HepG2 (cell line): ENCODE data around the gene RNPS1. TPM values are rescaled to one million over a fixed set of nuclear protein-coding genes. Genes with fewer than 3 reads are reported as not detected.

ENCODE experiments used
- CBX5 ChIP-seq: sonication (generic); formaldehyde crosslinking; IDR thresholded peaks from 2 replicates; pipeline ENCODE4 v1.4.0; 2020; ENCODE audit warnings: missing genetic modification reagents, borderline replicate concordance
- GFI1 ChIP-seq: sonication (generic); formaldehyde crosslinking; IDR thresholded peaks from 2 replicates; pipeline ENCODE4 v1.5.0; 2020; ENCODE audit warnings: missing genetic modification reagents, mild to moderate bottlenecking, borderline replicate concordance
- HHEX ChIP-seq: IDR thresholded peaks from 2 replicates; pipeline ENCODE4 v1.6.1; 2016; ENCODE audit warnings: control low read depth
- KLF6 ChIP-seq: IDR thresholded peaks from 2 replicates; pipeline ENCODE4 v1.8.0; 2016; ENCODE audit warnings: missing biosample characterization, missing genetic modification reagents
- MAF1 ChIP-seq: sonication (generic); formaldehyde crosslinking; IDR thresholded peaks from 2 replicates; pipeline ENCODE4 v1.5.0; 2020; ENCODE audit warnings: missing genetic modification reagents, borderline replicate concordance
- MEIS2 ChIP-seq: sonication (generic); formaldehyde crosslinking; IDR thresholded peaks from 2 replicates; pipeline ENCODE4 v1.9.0; 2021; ENCODE audit warnings: mild to moderate bottlenecking, missing genetic modification reagents
- MTA3 ChIP-seq: sonication (generic); formaldehyde crosslinking; IDR thresholded peaks from 2 replicates; pipeline ENCODE4 v1.4.0; 2020; ENCODE audit warnings: missing genetic modification reagents
- MYC ChIP-seq: sonication (generic); formaldehyde crosslinking; IDR thresholded peaks from 2 replicates; pipeline ENCODE4 v1.9.0; 2021; ENCODE audit warnings: missing genetic modification reagents, borderline replicate concordance
- NFE2 ChIP-seq: sonication (generic); formaldehyde crosslinking; IDR thresholded peaks from 2 replicates; pipeline ENCODE4 v1.4.0; 2020; ENCODE audit warnings: missing genetic modification reagents
- PTBP1 ChIP-seq: fragments of 200-400 bp; formaldehyde crosslinking; IDR thresholded peaks from 2 replicates; pipeline ENCODE4 v1.6.1; 2018; ENCODE audit warnings: low read length, low read depth; ENCODE audit not compliant: poor library complexity, severe bottlenecking
- RBFOX2 ChIP-seq: fragments of 200-400 bp; formaldehyde crosslinking; IDR thresholded peaks from 2 replicates; pipeline ENCODE4 v1.6.1; 2017; ENCODE audit warnings: low read depth, mild to moderate bottlenecking, low read length
- TCF7L2 ChIP-seq: IDR thresholded peaks from 2 replicates; pipeline ENCODE4 v1.6.1; 2011; ENCODE audit warnings: mild to moderate bottlenecking, low read depth, low read length, moderate library complexity
- YY1 ChIP-seq: IDR thresholded peaks from 2 replicates; pipeline ENCODE4 v1.6.1; 2011; ENCODE audit warnings: low read length, low read depth, moderate library complexity, mild to moderate bottlenecking; ENCODE audit not compliant: insufficient read depth, insufficient replicate concordance
- ZNF10 ChIP-seq: sonication (generic); formaldehyde crosslinking; IDR thresholded peaks from 2 replicates; pipeline ENCODE4 v1.4.0; 2020; ENCODE audit warnings: mild to moderate bottlenecking, low read depth, missing genetic modification reagents, borderline replicate concordance
- ZNF224 ChIP-seq: sonication (generic); formaldehyde crosslinking; IDR thresholded peaks from 2 replicates; pipeline ENCODE4 v1.5.0; 2020; ENCODE audit warnings: mild to moderate bottlenecking, missing genetic modification reagents
- ZNF557 ChIP-seq: sonication (generic); formaldehyde crosslinking; IDR thresholded peaks from 2 replicates; pipeline ENCODE4 v1.4.0; 2020; ENCODE audit warnings: missing genetic modification reagents
- ZNF572 ChIP-seq: sonication (generic); formaldehyde crosslinking; IDR thresholded peaks from 2 replicates; pipeline ENCODE4 v1.5.1; 2020; ENCODE audit warnings: mild to moderate bottlenecking, missing genetic modification reagents
- ZNF605 ChIP-seq: sonication (generic); formaldehyde crosslinking; IDR thresholded peaks from 2 replicates; pipeline ENCODE4 v1.8.0; 2022; ENCODE audit warnings: mild to moderate bottlenecking, missing genetic modification reagents
- ZNF629 ChIP-seq: sonication (generic); formaldehyde crosslinking; conservative IDR thresholded peaks from 2 replicates; pipeline ENCODE4 v1.5.0; 2020; ENCODE audit warnings: missing genetic modification reagents
- ZNF878 ChIP-seq: sonication (generic); formaldehyde crosslinking; IDR thresholded peaks from 2 replicates; pipeline ENCODE4 v1.8.1; 2023; ENCODE audit warnings: mild to moderate bottlenecking, missing genetic modification reagents, moderate library complexity
- polyA plus RNA-seq, 8 experiments: library from polyadenylated mRNA; depleted of rRNA in 3 of 8; stranded (reverse) in 7 of 8; unstranded in 1 of 8; fragments of >200 nt; fragmentation: Illumina TruSeq in 4 of 8; extraction: Trizol in 4 of 8; gene quantifications; 2 replicates each; pipeline versions ENCODE4 v1.2.1 to v1.2.3, GENCODE V29; 2011 to 2016; ENCODE audit warnings: low read depth in 4 of 8, missing spikeins in 1 of 8, mixed read lengths in 1 of 8; ENCODE audit not compliant: insufficient read depth in 1 of 8
- total RNA-seq, 5 experiments: library from RNA; depleted of rRNA; stranded (reverse); fragments of >200 nt; fragmentation: Illumina TruSeq; extraction: Trizol; gene quantifications; 2 replicates each; pipeline ENCODE4 v1.2.3, GENCODE V29; 2016; ENCODE audit warnings: low read depth in 1 of 5
- TF ChIP-seq, protein P1 (sequence below): sonication (generic); formaldehyde crosslinking; IDR thresholded peaks from 2 replicates; pipeline ENCODE4 v1.8.1; 2023; ENCODE audit warnings: mild to moderate bottlenecking, inconsistent platforms, moderate library complexity, missing genetic modification reagents, borderline replicate concordance
- TF ChIP-seq, protein P2 (sequence below): sonication (generic); formaldehyde crosslinking; IDR thresholded peaks from 2 replicates; pipeline ENCODE4 v1.9.0; 2021; ENCODE audit warnings: missing genetic modification reagents, mild to moderate bottlenecking, borderline replicate concordance
- TF ChIP-seq, protein P3 (sequence below): sonication (generic); formaldehyde crosslinking; IDR thresholded peaks from 2 replicates; pipeline ENCODE4 v1.5.0; 2020; ENCODE audit warnings: mild to moderate bottlenecking, missing genetic modification reagents
- TF ChIP-seq, protein P4 (sequence below): sonication (generic); formaldehyde crosslinking; IDR thresholded peaks from 2 replicates; pipeline ENCODE4 v1.5.1; 2020; ENCODE audit warnings: missing genetic modification reagents, mild to moderate bottlenecking, borderline replicate concordance

RNPS1 gene
- total and polyA plus RNA-seq, 2 of the 13 experiments (the other 11 are each of a cell fraction or from before 2014, with no cell fraction given): 126 to 133 TPM

DNA sequence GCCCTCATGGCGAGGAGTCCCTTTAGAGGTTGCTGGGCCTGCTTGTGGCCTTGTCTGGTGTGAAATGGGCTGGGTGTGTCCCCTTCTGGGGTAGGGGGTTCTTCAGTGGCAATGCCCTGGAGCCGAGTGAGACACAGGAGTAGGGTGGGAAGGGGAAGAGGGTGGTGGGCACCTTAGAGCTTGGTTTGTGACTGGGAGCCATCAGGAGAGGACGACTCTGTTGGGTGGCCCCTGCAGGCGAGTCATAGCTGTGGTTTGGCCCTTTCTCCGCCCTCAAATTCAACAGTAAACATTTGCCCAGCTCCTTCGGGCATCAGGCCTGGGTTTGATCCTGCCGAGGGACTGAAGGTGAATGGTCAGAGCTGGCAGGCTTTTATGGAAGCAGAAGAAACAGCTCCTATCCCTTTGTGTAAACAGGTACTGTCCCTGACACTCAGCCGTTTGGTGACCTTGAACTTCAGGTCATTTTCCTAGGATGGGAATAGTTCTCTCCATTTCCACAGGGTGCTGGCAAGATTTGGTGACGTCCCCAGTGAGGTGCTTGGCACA is 41.6 kb downstream of the RNPS1 start (continued):
- TF ChIP-seq MTA3 (CRISPR knock-in tag): no peak
- peak; percentile 37 for TF ChIP-seq YY1
- TF ChIP-seq, protein P1, sequence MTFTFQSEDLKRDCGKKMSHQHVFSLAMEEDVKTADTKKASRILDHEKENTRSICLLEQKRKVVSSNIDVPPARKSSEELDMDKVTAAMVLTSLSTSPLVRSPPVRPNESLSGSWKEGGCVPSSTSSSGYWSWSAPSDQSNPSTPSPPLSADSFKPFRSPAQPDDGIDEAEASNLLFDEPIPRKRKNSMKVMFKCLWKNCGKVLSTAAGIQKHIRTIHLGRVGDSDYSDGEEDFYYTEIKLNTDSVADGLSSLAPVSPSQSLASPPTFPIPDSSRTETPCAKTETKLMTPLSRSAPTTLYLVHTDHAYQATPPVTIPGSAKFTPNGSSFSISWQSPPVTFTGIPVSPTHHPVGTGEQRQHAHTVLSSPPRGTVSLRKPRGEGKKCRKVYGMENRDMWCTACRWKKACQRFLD (CRISPR knock-in tag): no peak
- no peak for TF ChIP-seq MYC (CRISPR knock-in tag)
- TF ChIP-seq NFE2: no peak
- TF ChIP-seq, protein P2, sequence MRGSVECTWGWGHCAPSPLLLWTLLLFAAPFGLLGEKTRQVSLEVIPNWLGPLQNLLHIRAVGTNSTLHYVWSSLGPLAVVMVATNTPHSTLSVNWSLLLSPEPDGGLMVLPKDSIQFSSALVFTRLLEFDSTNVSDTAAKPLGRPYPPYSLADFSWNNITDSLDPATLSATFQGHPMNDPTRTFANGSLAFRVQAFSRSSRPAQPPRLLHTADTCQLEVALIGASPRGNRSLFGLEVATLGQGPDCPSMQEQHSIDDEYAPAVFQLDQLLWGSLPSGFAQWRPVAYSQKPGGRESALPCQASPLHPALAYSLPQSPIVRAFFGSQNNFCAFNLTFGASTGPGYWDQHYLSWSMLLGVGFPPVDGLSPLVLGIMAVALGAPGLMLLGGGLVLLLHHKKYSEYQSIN (CRISPR knock-in tag): no peak
- TF ChIP-seq, protein P3, sequence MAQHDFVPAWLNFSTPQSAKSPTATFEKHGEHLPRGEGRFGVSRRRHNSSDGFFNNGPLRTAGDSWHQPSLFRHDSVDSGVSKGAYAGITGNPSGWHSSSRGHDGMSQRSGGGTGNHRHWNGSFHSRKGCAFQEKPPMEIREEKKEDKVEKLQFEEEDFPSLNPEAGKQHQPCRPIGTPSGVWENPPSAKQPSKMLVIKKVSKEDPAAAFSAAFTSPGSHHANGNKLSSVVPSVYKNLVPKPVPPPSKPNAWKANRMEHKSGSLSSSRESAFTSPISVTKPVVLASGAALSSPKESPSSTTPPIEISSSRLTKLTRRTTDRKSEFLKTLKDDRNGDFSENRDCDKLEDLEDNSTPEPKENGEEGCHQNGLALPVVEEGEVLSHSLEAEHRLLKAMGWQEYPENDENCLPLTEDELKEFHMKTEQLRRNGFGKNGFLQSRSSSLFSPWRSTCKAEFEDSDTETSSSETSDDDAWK: no peak
- TF ChIP-seq PTBP1: no peak
- peak; percentile 48; the same call in 1 of the 2 replicates for TF ChIP-seq CBX5 (CRISPR knock-in tag)
- TF ChIP-seq ZNF878 (CRISPR knock-in tag): peak; percentile 50; the same call in 1 of the 2 replicates
- TF ChIP-seq ZNF557: no peak
- no peak for TF ChIP-seq MEIS2 (CRISPR knock-in tag)
- peak; percentile 75 for TF ChIP-seq HHEX (CRISPR knock-in tag)
- 0 out of 2 replicates have a peak, but pooled peaks have one; percentile 24 for TF ChIP-seq TCF7L2
- TF ChIP-seq MAF1 (CRISPR knock-in tag): no peak
- TF ChIP-seq ZNF224: no peak; the same call in 1 of the 2 replicates
- no peak for TF ChIP-seq ZNF629
- peak; percentile 68; the same call in 1 of the 2 replicates for TF ChIP-seq ZNF605 (CRISPR knock-in tag)
- TF ChIP-seq ZNF10 (CRISPR knock-in tag): no peak
- TF ChIP-seq ZNF572 (CRISPR knock-in tag): no peak
- TF ChIP-seq, protein P4, sequence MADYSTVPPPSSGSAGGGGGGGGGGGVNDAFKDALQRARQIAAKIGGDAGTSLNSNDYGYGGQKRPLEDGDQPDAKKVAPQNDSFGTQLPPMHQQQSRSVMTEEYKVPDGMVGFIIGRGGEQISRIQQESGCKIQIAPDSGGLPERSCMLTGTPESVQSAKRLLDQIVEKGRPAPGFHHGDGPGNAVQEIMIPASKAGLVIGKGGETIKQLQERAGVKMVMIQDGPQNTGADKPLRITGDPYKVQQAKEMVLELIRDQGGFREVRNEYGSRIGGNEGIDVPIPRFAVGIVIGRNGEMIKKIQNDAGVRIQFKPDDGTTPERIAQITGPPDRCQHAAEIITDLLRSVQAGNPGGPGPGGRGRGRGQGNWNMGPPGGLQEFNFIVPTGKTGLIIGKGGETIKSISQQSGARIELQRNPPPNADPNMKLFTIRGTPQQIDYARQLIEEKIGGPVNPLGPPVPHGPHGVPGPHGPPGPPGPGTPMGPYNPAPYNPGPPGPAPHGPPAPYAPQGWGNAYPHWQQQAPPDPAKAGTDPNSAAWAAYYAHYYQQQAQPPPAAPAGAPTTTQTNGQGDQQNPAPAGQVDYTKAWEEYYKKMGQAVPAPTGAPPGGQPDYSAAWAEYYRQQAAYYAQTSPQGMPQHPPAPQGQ (CRISPR knock-in tag): no peak
- TF ChIP-seq KLF6 (CRISPR knock-in tag): no peak
- TF ChIP-seq RBFOX2: 0 out of 2 replicates have a peak, but pooled peaks have one; percentile 26
- no peak for TF ChIP-seq GFI1
